ENCODE data around the gene PCYT1B.
"Not testable (repeated sequence)": the region's sequence is repeated elsewhere in the genome, so short reads cannot be mapped to it uniquely, and the experiment has no call there.

The PCYT1B gene

DNA sequence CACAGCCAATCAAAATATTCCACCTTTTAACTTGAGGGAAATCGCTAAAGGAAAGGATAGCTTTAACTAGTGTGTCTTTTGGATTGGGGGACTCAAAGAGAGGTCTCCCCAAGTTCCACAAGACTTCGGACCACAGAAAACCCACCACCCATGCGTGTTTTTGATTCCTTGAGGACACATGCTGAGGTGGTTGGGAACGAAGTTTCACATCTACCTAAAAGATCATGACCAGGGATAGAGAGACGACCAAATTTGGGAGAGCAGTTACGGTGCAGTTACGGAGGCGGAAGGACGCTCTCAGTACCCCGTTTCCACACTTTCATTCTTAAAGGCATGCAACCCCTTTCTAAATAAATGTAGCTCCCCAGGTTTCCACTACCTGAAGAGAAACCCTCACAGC is 1.1 kb downstream of the PCYT1B start:
- DNase-seq (ENCODE audit: low read depth in 2 of 2): no peak

DNA sequence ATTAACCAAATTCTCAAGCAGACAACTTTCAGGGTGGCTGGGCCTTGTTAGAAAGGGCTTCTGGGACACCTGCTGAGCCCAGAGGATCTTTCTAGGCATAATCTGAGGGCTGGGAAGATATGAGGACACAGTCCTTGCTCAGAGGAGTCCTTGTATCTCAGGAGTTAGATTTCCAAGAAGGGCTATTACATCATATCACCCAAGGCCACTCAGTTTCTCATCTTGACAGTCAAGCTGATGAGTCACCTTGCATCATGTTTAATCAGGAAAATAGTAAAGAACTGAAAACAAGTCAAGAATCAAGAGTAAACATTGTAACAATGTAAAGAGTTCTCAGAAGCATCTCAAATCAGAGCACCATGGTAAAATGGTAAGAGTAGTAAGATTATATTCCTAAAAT is 4.0 kb downstream of the PCYT1B start:
- no peak for DNase-seq (ENCODE audit: low read depth in 2 of 2)

DNA sequence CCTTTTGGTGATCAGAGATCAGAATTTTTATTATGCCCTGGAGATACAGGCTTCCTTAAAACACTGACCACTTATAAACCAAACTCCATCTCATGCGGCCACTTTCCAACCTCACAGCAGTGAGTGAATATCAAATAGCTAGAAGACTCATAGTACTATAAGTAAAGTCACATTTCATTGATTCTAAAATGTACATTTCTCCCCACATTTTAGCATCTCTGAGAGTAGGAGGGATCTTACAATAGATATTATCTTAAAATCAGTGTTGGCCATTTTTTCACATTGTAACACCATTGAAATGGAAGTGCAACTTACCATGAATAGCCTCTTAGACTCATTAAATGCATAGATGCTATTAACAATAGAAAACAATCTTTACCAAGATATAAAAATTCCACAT is 17.4 kb downstream of the PCYT1B start:
- no peak for DNase-seq (ENCODE audit: low read depth in 2 of 2)

DNA sequence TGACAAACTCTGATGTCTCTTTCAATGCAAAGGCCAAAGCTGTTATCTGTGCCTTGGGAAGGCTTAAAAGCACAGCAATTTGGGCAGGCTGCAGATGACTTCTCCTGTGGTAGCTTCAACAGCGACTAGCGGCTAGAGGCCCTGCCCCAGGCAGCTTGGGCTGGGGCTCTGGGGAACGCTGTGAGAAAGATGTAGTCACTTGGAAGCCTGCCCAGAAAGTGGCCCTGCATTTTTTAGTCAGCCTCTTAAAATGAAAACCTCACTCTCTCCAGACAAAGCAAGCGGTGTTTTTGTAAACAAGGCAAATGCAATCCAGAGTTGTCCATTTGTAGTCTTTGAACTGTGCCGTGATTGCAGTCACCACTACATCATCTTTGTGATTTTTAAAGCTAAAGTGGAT is 27.5 kb downstream of the PCYT1B start:
- no peak for DNase-seq (ENCODE audit: low read depth in 2 of 2)

DNA sequence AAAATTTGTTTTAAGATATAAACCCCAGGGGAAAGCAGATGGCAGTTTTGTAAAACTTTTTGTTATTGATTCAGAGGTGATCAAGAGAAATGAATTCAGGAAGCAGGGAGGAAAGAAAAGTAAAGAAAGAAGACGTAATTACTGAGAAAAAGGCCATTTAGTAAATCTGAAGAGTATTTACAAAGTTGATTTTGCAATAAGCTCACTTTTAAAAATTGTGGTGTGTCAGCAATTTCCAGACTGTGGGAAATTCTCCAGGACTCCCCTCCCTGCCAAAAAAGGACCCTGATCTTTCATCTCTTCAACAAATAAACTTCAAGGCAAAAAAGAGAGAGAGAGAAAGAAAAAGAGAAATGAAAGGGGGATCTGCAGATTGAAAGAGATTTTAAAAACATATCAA is 36.6 kb downstream of the PCYT1B start:
- DNase-seq (ENCODE audit: low read depth in 2 of 2): no peak

DNA sequence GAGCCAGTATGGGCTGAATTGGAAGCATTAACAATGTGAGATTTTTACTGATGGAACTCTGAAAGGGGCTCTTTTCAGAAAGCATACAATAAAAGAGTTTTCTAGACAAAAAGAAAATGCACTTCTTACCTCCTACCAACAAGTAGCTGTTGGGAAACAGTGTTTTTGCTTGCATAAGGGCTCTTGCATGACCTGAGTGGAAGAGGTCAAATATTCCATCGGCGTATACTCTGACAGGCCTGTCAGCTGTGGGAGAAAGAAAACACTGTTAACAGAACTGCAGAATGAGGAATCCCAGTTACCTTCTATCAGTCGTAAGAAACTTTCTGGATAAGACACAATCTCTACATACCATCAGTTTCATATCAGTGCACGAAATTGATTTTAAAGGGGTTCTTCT is 39.5 kb downstream of the PCYT1B start:
- DNase-seq (ENCODE audit: low read depth in 2 of 2): no peak

DNA sequence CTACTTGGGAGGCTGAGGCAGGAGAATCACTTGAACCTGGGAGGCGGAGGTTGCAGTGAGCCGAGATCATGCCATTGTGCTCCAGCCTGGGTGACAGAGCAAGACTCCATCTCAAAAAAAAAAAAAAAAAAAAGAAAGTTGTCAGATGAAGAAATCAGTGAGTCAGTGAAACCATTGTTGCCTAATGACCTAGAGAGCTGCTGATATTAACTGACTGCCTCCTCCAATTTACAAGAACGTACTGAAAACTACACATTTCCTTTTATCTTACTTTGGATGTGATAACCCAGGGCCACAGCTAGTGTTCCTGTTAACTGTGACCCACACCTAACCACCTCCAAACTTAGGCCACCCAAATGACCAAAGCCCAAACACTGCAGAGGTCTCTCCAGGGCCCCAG is 41.2 kb downstream of the PCYT1B start:
- DNase-seq (ENCODE audit: low read depth in 2 of 2): not testable (repeated sequence)

DNA sequence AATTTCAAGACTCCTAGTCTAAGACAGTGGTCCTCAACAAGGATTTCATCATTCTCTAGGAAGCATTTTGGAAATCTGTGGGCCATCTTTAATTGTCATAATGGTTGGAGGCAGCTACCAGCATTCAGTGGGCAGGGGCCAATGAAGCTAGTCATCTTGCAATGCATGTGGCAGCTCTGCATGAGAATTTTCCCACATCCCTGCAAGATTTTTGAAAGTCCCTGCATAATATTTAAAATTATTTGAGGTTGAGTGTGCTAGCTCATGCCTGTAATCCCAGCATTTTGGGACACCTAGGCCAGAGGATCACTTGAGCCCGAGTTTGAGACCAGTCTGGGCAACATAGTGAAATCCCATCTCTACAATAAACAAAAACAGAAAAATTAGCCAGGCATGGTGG is 44.0 kb downstream of the PCYT1B start:
- no peak for DNase-seq (ENCODE audit: low read depth in 2 of 2)

DNA sequence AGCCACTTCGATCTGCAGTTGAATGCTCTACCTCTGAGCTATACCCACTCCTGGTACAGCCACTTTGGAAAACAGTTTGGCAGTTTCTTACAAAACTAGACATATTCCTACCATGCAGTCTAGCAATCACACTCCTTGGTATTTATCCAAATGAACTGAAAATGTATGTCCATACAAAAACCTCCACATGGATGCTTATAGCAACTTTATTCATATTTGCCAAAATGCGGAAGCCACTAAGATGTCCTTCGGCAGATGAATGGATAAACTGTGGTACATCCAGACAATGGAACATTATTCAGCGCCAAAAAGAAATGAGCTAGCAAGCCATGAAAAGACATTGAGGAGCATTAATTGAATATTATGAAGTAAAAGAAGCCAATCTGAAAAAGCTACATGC is 45.3 kb downstream of the PCYT1B start:
- DNase-seq (ENCODE audit: low read depth in 2 of 2): no peak

DNA sequence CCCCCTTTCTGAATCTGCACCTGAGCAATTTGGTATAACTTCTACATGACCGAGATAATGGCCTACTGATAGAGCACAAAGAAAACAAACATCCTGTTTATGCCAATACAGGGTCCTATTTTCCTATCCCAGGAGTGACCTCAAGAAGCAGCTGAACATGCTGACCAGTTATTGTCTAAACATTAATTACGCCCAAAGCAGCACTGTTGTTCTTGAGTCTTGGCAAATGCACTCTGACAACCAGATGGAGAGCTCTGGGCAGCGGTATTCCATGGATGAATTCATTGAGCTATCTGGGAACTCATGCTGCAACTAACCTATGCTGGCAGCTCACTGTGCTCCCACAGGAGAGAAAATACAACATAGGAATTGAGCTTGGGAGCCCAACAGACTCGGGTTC is 52.6 kb downstream of the PCYT1B start:
- no peak for DNase-seq (ENCODE audit: low read depth in 2 of 2)

DNA sequence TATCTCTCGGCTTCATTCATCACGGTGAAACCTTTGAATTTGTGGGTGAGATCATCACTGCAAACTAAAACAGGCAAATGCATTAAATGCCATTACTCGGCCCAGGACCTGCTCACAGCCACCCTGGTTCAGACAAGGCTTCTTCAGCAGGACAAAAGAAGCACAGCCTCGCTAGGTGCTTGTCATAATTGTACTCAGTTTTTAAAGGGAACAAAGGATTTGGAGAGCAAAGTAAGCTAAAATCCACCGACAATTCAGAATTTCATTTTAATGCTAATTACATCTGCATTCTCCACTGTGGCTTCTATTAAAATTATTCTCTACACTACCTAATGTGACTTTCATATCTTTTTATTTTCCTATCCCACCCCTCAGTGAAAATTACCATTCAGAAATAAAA is 57.0 kb downstream of the PCYT1B start:
- no peak for DNase-seq (ENCODE audit: low read depth in 2 of 2)

DNA sequence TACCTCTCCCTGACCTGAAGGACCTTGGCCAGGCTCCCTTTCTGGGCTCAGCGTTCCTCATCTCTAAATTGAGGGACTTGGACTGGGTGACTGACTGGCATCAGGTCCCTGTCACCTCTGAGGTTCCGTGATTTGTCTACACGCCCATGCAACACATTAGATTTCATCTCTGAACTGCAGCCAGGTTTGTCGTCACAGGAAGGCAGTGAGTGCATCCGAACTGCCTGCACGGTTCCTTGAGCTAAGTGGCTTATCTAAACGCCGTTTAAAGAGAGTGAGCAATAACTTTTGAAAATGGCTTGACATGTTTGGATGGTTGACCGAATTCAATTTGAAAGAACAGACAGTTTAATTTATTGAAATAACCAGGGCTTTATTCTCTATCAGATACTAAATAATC is 70.1 kb downstream of the PCYT1B start:
- DNase-seq (ENCODE audit: low read depth in 2 of 2): no peak

DNA sequence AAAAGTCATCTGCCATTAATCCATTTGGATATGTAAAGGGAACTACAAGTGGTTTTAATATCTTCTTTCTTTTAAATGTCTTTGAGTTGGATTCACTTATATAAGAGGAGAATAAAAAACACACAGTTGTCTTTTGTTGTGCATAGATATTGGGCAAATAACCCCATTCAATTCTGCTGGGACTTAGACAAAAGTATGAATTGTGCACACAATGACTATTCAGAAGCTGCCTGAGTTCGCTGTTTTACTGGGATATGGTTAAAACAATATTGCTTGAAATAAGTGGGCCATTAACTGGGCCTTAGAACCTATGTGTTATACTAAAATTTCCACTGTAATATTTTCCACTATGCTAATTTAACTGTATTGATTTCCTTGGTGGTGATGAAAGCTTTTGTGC is 71.7 kb downstream of the PCYT1B start:
- DNase-seq (ENCODE audit: low read depth in 2 of 2): no peak

DNA sequence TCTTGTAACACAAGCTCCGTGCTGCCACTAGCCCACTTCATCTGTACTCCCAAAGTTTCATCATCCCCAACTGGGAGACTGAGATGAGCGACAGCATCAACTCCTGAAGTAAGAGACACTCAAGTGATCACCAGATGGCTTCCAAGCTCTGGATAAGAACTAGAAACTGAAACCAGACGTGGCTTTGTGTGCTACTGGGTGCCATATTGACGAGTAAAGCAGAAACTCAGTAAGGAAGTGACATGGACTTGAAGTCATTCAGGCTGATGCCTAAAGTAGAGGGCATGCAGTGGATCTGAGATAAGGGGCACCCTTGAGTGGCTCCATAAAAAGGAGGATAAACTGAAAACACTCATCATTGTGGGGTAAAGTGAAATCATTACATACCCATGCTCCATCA is 72.4 kb downstream of the PCYT1B start:
- no peak for DNase-seq (ENCODE audit: low read depth in 2 of 2)

DNA sequence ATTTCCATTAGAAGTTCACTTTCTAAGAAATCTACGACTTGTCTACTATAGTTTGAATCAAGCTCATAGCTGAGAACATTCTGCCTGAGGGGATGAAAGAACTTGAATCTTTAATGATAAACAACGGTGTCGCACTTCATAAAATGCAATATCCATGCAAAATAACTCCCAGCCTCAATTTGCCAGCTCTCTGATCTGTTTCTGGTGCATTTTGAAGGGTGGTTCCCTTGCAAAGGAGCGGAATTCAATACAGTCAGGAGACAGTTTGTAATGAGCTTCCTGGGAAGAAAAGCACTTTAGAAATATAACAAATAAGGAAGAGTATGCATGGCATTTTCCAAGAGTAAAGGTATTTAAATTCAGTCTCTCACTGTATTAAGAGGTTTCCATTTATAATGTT is 80.0 kb downstream of the PCYT1B start:
- no peak for DNase-seq (ENCODE audit: low read depth in 2 of 2)

DNA sequence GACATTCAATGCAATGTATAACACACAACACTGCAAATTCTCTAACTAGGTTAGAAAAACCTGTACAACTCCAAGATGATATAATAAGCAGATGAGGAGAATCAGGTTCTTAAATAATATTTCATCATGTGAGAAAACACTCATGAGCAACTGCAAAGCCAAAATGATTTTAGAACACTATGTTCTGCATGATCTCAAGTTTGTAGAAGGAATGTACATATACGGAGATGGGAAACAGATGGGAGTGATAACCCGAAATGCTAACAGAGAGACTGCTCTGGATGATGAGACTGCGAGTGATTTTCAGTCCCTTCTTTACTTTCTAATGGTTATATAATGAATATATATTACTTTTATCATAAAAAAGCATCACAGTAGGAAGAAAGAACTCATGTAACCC is 80.9 kb downstream of the PCYT1B start:
- no peak for DNase-seq (ENCODE audit: low read depth in 2 of 2)

DNA sequence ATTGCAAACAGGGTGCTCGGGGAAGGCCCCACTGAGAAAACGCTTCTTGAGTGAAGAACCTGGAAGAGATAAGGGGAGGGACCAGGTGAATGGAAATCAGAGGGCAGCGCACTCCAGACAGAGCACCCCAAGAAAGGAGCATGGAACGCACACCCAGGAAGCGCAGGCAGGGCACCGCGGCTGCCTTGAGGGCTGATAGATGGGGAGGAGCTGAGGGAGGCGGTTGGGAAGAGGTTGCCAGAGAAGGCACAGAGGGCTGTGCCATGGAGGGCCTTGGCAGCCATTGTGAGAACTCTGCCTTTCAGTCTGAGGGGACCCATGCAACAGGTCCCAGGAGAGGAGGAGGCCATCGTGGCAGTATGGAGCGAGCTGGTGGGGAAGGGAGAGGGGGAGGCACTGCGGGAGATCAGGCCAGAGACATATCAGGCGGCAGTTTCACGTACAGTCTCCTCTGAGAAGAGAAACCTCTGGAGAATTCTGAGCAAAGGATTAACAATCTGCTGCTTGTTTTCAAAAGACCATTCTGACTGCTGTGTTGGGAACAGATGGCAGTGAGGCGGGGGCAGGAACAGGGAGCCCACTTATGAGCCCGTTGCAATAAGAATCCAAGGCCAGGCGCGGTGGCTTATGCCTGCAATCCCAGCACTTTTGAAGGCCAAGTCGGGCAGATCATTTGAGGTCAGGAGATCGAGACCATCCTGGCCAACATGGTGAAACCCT is 83.7 kb downstream of the PCYT1B start:
- no peak for DNase-seq (ENCODE audit: low read depth in 2 of 2)

DNA sequence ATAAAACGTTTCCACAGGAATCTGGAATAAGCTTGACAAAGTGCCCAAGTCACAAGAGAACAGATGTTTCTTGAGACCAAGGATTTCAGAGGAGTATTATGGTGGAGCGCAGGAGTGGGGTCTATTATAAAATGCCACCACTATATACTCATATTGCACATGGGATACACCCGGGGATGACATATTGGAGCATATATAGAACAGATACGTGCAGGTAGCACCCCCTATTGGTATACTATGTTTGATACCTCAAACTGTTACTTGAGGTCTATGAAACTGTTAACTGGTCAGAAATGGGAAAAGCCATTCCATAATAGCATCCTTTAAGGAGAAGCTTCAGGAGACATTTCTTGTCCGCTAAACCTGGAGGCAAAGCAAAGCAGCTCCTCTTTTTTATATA is 86.0 kb downstream of the PCYT1B start:
- DNase-seq (ENCODE audit: low read depth in 2 of 2): no peak

DNA sequence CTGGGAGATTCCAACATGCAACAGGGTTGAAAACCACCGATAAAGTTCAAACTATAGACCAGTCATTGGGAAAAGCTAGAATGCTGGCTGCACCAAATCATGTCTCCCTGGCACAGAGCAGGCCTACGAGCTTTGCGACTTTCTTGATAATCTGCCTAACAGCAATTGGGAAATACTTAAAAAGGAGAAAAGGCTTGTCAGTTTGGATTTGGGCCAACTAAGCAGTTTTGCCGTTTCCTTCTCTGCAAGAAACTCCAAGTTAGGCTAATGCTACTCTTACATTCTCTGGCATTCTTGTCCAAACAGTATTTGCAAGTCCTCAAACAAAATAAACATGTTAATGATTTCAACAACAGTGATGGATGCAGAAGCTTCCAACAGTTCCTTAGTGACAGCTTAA is 94.1 kb downstream of the PCYT1B start:
- DNase-seq (ENCODE audit: low read depth in 2 of 2): no peak

DNA sequence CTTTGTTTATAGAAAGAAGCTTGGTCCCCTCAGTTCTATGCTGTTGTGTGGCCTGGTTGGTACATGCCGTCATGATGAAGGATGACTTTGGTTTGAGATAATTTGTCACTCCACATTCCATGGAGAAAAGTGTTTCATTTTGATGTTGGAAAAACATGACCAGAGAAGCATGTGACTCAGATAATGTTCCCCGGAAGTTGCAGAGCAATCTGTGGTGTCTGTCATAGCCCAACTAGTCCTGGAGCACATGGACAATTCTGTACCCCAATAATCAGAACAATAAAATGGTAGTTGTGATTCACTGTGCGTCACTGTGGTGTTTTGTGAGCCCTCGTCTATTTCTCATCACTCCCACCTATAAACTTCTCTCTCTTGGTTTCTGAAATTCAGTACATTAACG is 97.0 kb downstream of the PCYT1B start:
- DNase-seq (ENCODE audit: low read depth in 2 of 2): no peak

DNA sequence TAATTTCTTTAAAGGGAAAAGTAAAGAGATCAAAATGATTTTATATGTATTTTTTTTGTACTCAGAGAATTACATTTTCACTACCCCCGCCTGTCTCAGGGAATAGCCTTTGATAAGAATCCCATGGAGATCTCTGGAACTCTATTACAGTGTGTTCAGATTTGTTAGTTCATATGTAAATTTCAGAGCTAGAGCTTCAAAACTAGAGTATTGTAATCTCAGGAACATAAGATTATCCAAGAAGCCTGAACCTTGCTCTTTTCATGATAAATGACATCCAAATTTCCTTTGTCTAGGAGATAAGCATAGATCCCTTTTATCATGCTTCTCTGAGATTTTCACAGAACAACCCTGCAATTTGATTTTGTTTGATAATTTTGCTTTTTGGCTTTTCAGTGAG is 99.2 kb downstream of the PCYT1B start:
- DNase-seq (ENCODE audit: low read depth in 2 of 2): no peak

DNA sequence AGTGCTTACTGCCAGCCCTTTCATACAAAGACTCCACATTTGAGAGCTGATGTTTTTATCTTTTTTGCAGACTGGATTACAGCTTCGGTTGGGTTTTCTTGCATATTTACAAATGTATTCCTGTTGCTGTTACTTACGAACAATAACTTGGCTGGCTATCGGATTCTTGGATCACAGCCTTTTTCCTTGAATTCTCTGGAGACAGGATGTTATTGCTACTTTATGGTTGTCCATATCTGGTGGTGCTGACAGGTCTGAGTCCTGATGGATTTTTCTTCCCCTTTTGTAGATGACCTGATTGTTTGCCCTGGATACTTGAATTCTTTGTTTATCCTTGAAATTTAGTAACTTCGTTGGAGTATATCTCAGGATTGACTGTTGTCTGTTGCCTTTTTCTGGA is 104.4 kb downstream of the PCYT1B start:
- no peak for DNase-seq (ENCODE audit: low read depth in 2 of 2)

DNA sequence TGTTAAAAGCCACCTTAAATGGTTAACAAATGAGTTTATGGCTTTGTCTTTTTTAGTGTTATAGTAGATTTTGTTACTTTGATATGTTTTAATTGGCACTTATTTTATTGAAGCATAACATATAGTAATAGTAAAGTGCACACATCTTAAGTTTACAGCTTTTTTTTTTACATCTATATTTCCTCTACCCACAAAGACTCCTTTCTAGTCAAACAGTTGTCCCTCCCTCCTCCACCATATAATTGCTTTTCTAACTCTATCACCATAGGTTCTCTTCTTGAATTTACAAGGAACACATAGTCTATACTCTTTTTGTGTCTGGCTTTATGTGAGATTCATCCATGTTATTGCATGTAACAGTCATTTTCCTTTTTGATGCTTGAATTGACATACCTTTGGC is 110.6 kb downstream of the PCYT1B start:
- DNase-seq (ENCODE audit: low read depth in 2 of 2): no peak

DNA sequence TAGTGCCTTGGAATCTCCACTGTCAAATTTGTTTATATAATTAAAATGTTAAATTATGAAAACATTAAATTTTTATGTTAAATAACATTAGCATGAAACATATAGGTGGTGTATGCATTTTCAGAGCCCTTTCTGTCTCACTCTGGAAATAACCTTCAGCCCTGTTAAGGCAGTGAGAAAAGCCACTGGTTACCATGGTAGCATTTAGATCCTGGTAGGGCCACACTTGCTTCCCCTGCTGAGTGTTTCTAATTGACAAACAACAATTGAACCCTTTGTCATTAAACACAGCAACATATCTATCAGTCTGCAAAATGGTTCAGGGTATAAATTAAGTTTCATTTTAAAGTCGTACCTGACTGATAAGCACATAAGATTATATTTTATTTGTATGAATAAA is 118.5 kb downstream of the PCYT1B start:
- DNase-seq (ENCODE audit: low read depth in 2 of 2): no peak

DNA sequence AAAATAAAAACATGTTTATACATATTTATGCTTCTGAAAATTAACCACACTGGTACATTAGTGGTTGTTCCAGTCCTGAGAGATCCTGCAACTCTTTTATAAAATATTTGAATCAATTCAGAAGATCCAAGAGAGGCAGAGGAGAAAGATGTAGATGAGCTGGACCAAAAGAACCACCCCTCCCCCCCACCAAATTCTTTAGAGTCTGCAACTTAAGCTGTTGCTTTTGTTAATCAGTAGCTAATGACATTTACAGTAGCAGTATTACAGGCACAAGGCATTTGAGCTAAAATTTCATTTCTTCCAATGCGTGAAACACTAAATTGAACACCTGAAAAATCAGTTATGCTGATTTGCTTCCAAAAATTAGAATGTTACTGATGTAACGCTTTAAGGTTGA is 120.5 kb downstream of the PCYT1B start:
- DNase-seq (ENCODE audit: low read depth in 2 of 2): no peak
